SK-N-SH (cell line): ENCODE measurements around the gene AHCYL1. TPM values are rescaled to one million over a fixed set of nuclear protein-coding genes. Genes with fewer than 3 reads are reported as not detected.

Experiments used
- CTCF ChIA-PET: fragments of 300-600, 350-600 bp; formaldehyde crosslinking; extraction: SDS; loops from one replicate; lab custom pipeline; 2021; lab: Yijun Ruan, JAX
- POLR2A ChIA-PET: fragments of 350-600 bp; sonication (Branson Sonifier 250); formaldehyde crosslinking; extraction: SDS; loops from one replicate; lab custom pipeline; 2020; ENCODE audit warnings: antibody characterized with exemption, inconsistent platforms; lab: Yijun Ruan, JAX
- DNase-seq: peaks from one replicate; pipeline ENCODE4 v3.0.0; 2012
- H2AFZ ChIP-seq: fragments of 200-600 bp; sonication (generic); 2 replicates; pipeline ENCODE4 v1.8.1; 2016; ENCODE audit warnings: antibody characterized with exemption, mild to moderate bottlenecking, low read depth
- H3F3A ChIP-seq: fragments of 200-600 bp; sonication (generic); replicated peaks from 2 replicates; pipeline ENCODE3; 2016; ENCODE audit warnings: antibody characterized with exemption, mild to moderate bottlenecking; ENCODE audit not compliant: insufficient read depth
- H3K27ac ChIP-seq, 2 experiments: fragments of 200-500 bp in 1 of 2; fragments of 200-600 bp in 1 of 2; sonication (Bioruptor generic) in 1 of 2; sonication (generic), shearing (Covaris generic) in 1 of 2; 2 replicates each; pipeline versions ENCODE4 v1.5.1 to v1.6.1; 2014 to 2016; ENCODE audit warnings: low read depth in 2 of 2, inconsistent platforms in 1 of 2, low read length in 1 of 2, mild to moderate bottlenecking in 1 of 2, mixed read lengths in 1 of 2
- H3K27me3 ChIP-seq: fragments of 200-600 bp; sonication (generic), shearing (Covaris generic); 2 replicates; pipeline ENCODE4 v1.6.1; 2016; ENCODE audit warnings: mixed run types; ENCODE audit not compliant: insufficient read depth
- H3K36me3 ChIP-seq, 2 experiments: fragments of 200-500 bp in 1 of 2; fragments of 200-600 bp in 1 of 2; sonication (Bioruptor generic) in 1 of 2; sonication (generic) in 1 of 2; replicated peaks in 1 of 2; 2 replicates each; pipeline versions ENCODE3 to v1.5.1; 2014 to 2016; ENCODE audit warnings: low read length in 1 of 2, mild to moderate bottlenecking in 1 of 2; ENCODE audit not compliant: insufficient read depth in 2 of 2, control insufficient read depth in 1 of 2
- H3K4me1 ChIP-seq, 2 experiments: fragments of 200-500 bp in 1 of 2; fragments of 200-600 bp in 1 of 2; sonication (Bioruptor generic) in 1 of 2; sonication (generic), shearing (Covaris generic) in 1 of 2; 2 replicates each; pipeline versions ENCODE4 v1.5.1 to v1.6.1; 2014 to 2016; ENCODE audit warnings: low read depth in 1 of 2, low read length in 1 of 2, mixed run types in 1 of 2; ENCODE audit not compliant: insufficient read depth in 2 of 2, control insufficient read depth in 1 of 2
- H3K4me2 ChIP-seq: fragments of 200-600 bp; sonication (generic), shearing (Covaris generic); 2 replicates; pipeline ENCODE4 v1.6.1; 2017; ENCODE audit warnings: mixed run types
- H3K4me3 ChIP-seq, 2 experiments: fragments of 200-500 bp in 1 of 2; fragments of 200-600 bp in 1 of 2; sonication (Bioruptor generic) in 1 of 2; sonication (generic), shearing (Covaris generic) in 1 of 2; 2 replicates each; pipeline versions ENCODE4 v1.5.1 to v1.8.1; 2014 to 2016; ENCODE audit warnings: low read depth in 2 of 2, inconsistent platforms in 1 of 2, low read length in 1 of 2, mild to moderate bottlenecking in 1 of 2, mixed read lengths in 1 of 2, moderate library complexity in 1 of 2
- H3K79me2 ChIP-seq: fragments of 200-600 bp; sonication (generic); 2 replicates; pipeline ENCODE4 v1.8.1; 2017; ENCODE audit warnings: mild to moderate bottlenecking; ENCODE audit not compliant: insufficient read depth
- H3K9ac ChIP-seq: fragments of 200-600 bp; sonication (generic); 2 replicates; pipeline ENCODE4 v1.6.1; 2017; ENCODE audit warnings: mixed run types
- H3K9me2 ChIP-seq: fragments of 200-600 bp; sonication (generic); 2 replicates; pipeline ENCODE4 v1.6.1; 2017; ENCODE audit warnings: mixed run types
- H3K9me3 ChIP-seq: fragments of 200-600 bp; sonication (generic); 2 replicates; pipeline ENCODE4 v1.6.1; 2017; ENCODE audit warnings: mixed run types, mild to moderate bottlenecking, moderate library complexity
- H4K20me1 ChIP-seq: fragments of 200-600 bp; sonication (generic); 2 replicates; pipeline ENCODE4 v1.6.1; 2017; ENCODE audit warnings: mild to moderate bottlenecking, mixed run types; ENCODE audit not compliant: insufficient read depth
- FOXJ3 ChIP-seq: sonication (generic); formaldehyde crosslinking; IDR thresholded peaks from 2 replicates; pipeline ENCODE4 v1.5.1; 2020; ENCODE audit warnings: mild to moderate bottlenecking, missing genetic modification reagents
- MXI1 ChIP-seq: IDR thresholded peaks from 2 replicates; pipeline ENCODE4 v1.6.1; 2012; ENCODE audit warnings: mild to moderate bottlenecking, low read depth, low read length, improper control_type of control experiment
- NFIC ChIP-seq: IDR thresholded peaks from 2 replicates; pipeline ENCODE4 v1.4.0; 2012; ENCODE audit warnings: borderline replicate concordance
- NRF1 ChIP-seq: IDR thresholded peaks from 2 replicates; pipeline ENCODE4 v1.6.1; 2012; ENCODE audit warnings: low read depth, mild to moderate bottlenecking, low read length
- RCOR1 ChIP-seq: fragments of 150-350 bp; IDR thresholded peaks from 2 replicates; pipeline ENCODE4 v1.6.1; 2017; ENCODE audit warnings: antibody characterized with exemption, low read length
- RFX5 ChIP-seq: IDR thresholded peaks from 2 replicates; pipeline ENCODE4 v1.6.1; 2012; ENCODE audit warnings: mild to moderate bottlenecking, improper control_type of control experiment, low read length
- SIN3A ChIP-seq: IDR thresholded peaks from 2 replicates; pipeline ENCODE4 v1.6.1; 2012; ENCODE audit warnings: low read depth, mild to moderate bottlenecking, low read length, moderate library complexity, borderline replicate concordance
- TCF12 ChIP-seq: IDR thresholded peaks from 2 replicates; pipeline ENCODE4 v1.4.0; 2012
- TEAD4 ChIP-seq: IDR thresholded peaks from 2 replicates; pipeline ENCODE4 v1.4.0; 2012; ENCODE audit warnings: mild to moderate bottlenecking, borderline replicate concordance; ENCODE audit not compliant: insufficient read depth
- YY1 ChIP-seq: IDR thresholded peaks from 2 replicates; pipeline ENCODE4 v1.4.0; 2012; ENCODE audit warnings: low read depth, mild to moderate bottlenecking
- WGBS: methylation state at CpG from one replicate; pipeline ENCODE4 v1.1.6; 2017; ENCODE audit warnings: low lambda C conversion rate; 5-methylcytosine and 5-hydroxymethylcytosine counted together
- polyA plus RNA-seq, 3 experiments: library from polyadenylated mRNA; depleted of rRNA; stranded (reverse); fragments of >200 nt; gene quantifications; 2 replicates each; pipeline ENCODE4 v1.2.3, GENCODE V29; 2012
- TF ChIP-seq, protein P1 (sequence below): IDR thresholded peaks from 2 replicates; pipeline ENCODE4 v1.4.0; 2012; ENCODE audit warnings: low read depth
- TF ChIP-seq, protein P2 (sequence below): fragments of 200-600 bp; sonication (generic); IDR thresholded peaks from 2 replicates; pipeline ENCODE4 v1.6.1; 2017; ENCODE audit warnings: antibody characterized with exemption, mild to moderate bottlenecking, moderate library complexity

AHCYL1 gene
- polyA plus RNA-seq, 1 of the 3 experiments (the other 2 are of a cell fraction): 39.7 TPM

- H3K9me3 ChIP-seq: no peaks in the 10 kb centered on the region
- H3K27me3 ChIP-seq: no peaks in the 10 kb centered on the region
- H2AFZ ChIP-seq: no peak overlapping the region
- H3K9ac ChIP-seq: no peak overlapping the region
- no peaks in the 10 kb centered on the region for H4K20me1 ChIP-seq
- no peaks in the 10 kb centered on the region for H3K79me2 ChIP-seq
- no peak overlapping the region for H3K4me2 ChIP-seq
- ChIA-PET CTCF (interaction anchor here (0.9 to 2.8 kb wide), 10 partner anchors 8 to 476 kb away, joined by 3 to 21 read pairs (median 4); partner anchors contain the start of gene AHCYL1), POLR2A (no interaction called here)
- H3K27ac ChIP-seq: no peak overlapping the region; a peak in 1 of 4 replicates
- TF ChIP-seq, protein P1, sequence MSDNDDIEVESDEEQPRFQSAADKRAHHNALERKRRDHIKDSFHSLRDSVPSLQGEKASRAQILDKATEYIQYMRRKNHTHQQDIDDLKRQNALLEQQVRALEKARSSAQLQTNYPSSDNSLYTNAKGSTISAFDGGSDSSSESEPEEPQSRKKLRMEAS: no peak
- TF ChIP-seq RCOR1: no peak
- no peak for TF ChIP-seq FOXJ3 (CRISPR knock-in tag)
- TF ChIP-seq, protein P2, sequence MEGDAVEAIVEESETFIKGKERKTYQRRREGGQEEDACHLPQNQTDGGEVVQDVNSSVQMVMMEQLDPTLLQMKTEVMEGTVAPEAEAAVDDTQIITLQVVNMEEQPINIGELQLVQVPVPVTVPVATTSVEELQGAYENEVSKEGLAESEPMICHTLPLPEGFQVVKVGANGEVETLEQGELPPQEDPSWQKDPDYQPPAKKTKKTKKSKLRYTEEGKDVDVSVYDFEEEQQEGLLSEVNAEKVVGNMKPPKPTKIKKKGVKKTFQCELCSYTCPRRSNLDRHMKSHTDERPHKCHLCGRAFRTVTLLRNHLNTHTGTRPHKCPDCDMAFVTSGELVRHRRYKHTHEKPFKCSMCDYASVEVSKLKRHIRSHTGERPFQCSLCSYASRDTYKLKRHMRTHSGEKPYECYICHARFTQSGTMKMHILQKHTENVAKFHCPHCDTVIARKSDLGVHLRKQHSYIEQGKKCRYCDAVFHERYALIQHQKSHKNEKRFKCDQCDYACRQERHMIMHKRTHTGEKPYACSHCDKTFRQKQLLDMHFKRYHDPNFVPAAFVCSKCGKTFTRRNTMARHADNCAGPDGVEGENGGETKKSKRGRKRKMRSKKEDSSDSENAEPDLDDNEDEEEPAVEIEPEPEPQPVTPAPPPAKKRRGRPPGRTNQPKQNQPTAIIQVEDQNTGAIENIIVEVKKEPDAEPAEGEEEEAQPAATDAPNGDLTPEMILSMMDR: no peak
- no peak for TF ChIP-seq TCF12
- TF ChIP-seq NRF1: no peak
- TF ChIP-seq RFX5: no peak
- no peak for TF ChIP-seq SIN3A
- no peak for TF ChIP-seq MXI1
- TF ChIP-seq YY1: no peak
- TF ChIP-seq NFIC: no peak
- H3K4me1 ChIP-seq: peaks cover 0 to 6% of the 10 kb centered on the region in 2 experiments; a peak in 1 of 4 replicates
- H3F3A ChIP-seq: peaks cover 9% of the 10 kb centered on the region
- H3K4me3 ChIP-seq: no peak overlapping the region
- no peak for DNase-seq
- H3K9me2 ChIP-seq: no peaks in the 10 kb centered on the region
- H3K36me3 ChIP-seq: peaks cover 88 to 93% of the 10 kb centered on the region in 2 experiments
- 77% methylated on average over 1 of the region's 1 CpG for WGBS
Measured at GRCh38 chr1:110019770-110020169, 35.2 kb downstream of the AHCYL1 start.

DNA sequence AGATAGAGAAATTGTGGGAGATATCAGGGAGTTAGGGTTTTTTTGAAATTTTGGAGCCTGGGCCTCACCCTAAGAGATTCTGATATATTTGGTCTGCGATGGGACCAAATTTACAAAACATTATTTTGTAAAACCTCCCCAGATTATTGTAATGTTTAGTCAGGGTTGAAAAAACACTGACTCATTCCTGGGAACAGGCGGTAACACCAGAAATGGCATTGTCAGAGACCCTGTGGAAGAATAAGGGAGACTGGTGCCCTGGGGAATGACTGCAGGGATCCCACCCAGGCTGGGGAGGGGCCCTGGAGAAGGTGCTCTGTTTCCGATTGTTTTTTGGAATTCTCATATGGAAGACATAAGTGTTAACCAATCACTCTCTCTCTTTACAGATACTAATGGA, 36.7 kb downstream of the AHCYL1 start:
- POLR2A ChIA-PET: interaction anchor here (0.7 kb wide), 1 partner anchor 214 kb away, joined by 3 read pairs; no protein-coding TSS in a partner anchor
- WGBS: 90% methylated on average over 3 of the region's 3 CpGs

More for the DNA sequence above, 36.7 kb downstream of the AHCYL1 start:
- Histone ChIP-seq H3K36me3 (peaks cover 78 to 81% of the 10 kb centered on the region in 2 experiments), H3K27me3 (no peaks in the 10 kb centered on the region), H3K4me1 (peaks cover 0 to 6% of the 10 kb centered on the region in 2 experiments; a peak in 1 of 4 replicates), H3K79me2 (no peaks in the 10 kb centered on the region), H3K4me2 (no peak overlapping the region), H2AFZ (no peak overlapping the region), H4K20me1 (no peaks in the 10 kb centered on the region), H3K9me2 (no peaks in the 10 kb centered on the region), H3K27ac (no peak overlapping the region), H3K9ac (no peak overlapping the region), H3K9me3 (no peaks in the 10 kb centered on the region), H3F3A (peaks cover 9% of the 10 kb centered on the region), H3K4me3 (no peak overlapping the region)
- no peak for TF ChIP-seq TEAD4
- DNase-seq: no peak
- CTCF ChIA-PET: interaction anchor here (1.3 to 2.3 kb wide), 4 partner anchors 10 to 85 kb away, joined by 4 to 10 read pairs (median 6); partner anchors contain the start of gene AHCYL1
